OCI-LY1 (cell line): ENCODE results near the gene RFX1.

Experiments
- EZH2 ChIP-seq: fragments of 200-600 bp; sonication (generic), shearing (Covaris generic); IDR thresholded peaks from 2 replicates; pipeline ENCODE4 v1.8.0; 2017; ENCODE audit warnings: borderline replicate concordance, mixed run types, mild to moderate bottlenecking, antibody characterized with exemption, low read length, moderate library complexity, mixed read lengths
- TF ChIP-seq, protein P1 (sequence below): fragments of 200-600 bp; sonication (generic), shearing (Covaris generic); IDR thresholded peaks from 2 replicates; pipeline ENCODE4 v1.5.1; 2017; ENCODE audit warnings: mild to moderate bottlenecking, antibody characterized with exemption, low read length, moderate library complexity, mixed read lengths

DNA sequence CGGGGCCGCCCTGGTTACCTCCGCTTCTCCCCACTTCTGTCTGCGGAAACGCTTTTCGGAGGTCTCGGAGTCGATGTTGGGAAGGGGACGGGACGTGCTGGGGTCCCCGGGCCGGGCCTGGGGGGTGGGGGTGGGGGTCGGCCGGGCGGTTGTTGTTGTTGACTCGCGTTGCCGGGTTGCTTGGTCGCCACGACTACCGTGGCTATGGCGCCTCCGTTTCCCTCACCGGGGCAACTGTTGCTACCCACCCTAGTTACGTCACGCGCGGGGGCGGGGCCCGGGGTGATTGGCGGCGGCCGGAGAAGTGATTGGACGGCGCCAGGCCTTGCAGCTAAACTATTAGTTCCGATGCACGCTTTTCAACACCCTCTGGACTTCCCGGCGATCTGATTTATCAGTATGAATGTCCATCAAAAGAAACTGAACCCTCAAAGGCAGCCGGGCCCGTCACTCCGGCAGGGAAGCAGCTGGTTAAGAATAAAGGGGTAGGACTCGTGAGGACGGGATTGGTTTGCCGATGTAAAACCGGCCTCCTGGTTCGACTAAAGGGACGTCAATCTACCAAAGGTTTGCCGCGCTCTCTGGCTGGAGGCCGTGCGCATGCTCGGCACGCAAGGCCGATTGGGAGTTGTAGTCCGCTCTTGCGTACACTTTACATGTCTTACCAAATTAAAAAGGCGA is at the start of gene RFX1:
- TF ChIP-seq, protein P1, sequence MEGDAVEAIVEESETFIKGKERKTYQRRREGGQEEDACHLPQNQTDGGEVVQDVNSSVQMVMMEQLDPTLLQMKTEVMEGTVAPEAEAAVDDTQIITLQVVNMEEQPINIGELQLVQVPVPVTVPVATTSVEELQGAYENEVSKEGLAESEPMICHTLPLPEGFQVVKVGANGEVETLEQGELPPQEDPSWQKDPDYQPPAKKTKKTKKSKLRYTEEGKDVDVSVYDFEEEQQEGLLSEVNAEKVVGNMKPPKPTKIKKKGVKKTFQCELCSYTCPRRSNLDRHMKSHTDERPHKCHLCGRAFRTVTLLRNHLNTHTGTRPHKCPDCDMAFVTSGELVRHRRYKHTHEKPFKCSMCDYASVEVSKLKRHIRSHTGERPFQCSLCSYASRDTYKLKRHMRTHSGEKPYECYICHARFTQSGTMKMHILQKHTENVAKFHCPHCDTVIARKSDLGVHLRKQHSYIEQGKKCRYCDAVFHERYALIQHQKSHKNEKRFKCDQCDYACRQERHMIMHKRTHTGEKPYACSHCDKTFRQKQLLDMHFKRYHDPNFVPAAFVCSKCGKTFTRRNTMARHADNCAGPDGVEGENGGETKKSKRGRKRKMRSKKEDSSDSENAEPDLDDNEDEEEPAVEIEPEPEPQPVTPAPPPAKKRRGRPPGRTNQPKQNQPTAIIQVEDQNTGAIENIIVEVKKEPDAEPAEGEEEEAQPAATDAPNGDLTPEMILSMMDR: no peak
- no peak for TF ChIP-seq EZH2
